G401.6 (cell line): ENCODE measurements around the gene STRA6.

Experiments used
- FAIRE-seq: peaks from 2 replicates; lab custom pipeline; 2012; peaks lifted over from hg19 to GRCh38; lab: Jason Lieb, UNC

Gene STRA6, protein sequence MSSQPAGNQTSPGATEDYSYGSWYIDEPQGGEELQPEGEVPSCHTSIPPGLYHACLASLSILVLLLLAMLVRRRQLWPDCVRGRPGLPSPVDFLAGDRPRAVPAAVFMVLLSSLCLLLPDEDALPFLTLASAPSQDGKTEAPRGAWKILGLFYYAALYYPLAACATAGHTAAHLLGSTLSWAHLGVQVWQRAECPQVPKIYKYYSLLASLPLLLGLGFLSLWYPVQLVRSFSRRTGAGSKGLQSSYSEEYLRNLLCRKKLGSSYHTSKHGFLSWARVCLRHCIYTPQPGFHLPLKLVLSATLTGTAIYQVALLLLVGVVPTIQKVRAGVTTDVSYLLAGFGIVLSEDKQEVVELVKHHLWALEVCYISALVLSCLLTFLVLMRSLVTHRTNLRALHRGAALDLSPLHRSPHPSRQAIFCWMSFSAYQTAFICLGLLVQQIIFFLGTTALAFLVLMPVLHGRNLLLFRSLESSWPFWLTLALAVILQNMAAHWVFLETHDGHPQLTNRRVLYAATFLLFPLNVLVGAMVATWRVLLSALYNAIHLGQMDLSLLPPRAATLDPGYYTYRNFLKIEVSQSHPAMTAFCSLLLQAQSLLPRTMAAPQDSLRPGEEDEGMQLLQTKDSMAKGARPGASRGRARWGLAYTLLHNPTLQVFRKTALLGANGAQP

DNA sequence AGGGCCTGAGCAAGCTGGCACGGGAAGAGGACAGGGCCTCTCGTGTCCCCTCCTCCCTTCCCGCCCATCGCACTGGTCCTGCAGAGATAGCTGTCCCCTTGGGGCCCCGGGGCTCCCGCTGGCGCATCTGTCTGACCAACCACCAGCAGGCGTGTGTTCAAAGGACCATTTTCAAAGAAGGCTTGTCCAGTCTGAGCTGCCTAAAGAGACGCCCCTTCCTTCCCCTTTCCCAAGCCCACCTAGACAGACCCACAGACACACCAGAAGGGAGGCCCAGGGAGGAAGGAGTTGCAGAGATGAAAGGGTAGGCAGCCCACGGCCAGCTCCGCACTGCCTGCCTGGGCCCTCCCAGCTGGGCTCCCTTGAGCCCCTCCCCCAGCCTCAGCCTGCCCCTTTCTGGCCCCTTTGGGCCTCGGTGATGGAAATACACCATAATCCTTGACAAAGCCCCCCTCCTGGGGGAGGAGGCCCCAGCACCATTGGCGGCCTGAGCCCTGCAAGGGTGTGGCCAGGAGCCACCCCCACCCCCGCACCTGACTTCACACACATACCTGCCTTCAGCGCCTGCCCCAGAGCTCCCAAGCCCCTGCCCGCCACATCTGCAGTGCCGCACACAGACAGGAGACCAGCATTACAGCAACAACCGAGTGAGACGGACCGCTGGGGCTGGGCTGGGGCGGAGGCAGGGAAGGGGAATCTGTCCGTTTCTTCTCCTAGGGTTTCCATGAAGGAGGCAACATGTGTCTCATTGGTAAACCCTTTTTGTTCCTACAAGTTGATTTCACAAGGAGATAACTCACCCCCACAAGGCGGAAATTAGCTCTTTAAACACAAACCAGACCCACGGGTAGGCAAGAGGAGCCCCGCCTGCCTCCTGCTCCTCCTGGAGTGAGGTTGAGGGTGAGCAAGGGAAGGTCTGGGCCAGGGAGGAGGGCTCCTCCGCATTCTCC, at the start of gene STRA6:
Gene STRA6, minus strand, starts transcription at position 336 of the 950 bp plus-strand sequence. CDS start 520 bp downstream, outside the sequence.
- FAIRE-seq = no peak

DNA sequence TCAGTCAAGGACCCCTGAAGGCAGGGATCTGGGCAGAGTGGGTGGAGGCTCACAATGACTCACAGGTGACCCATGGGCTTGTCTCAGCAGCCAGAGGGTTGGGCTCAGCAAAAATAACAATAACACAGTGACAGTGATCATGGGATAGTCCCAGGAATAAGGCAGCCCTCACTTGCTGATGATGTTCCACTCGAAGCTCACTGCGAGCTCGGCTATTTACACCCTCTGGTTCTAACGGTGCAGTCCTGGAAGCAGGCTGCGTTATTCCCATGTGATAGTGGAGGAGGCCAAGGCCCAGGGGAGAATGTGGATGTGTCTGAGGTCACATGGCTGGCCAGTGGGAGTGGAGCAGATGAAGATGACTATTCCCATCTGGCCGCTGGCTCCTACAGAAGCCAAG, 49.7 kb upstream of the STRA6 start:
- FAIRE-seq = no peak

DNA sequence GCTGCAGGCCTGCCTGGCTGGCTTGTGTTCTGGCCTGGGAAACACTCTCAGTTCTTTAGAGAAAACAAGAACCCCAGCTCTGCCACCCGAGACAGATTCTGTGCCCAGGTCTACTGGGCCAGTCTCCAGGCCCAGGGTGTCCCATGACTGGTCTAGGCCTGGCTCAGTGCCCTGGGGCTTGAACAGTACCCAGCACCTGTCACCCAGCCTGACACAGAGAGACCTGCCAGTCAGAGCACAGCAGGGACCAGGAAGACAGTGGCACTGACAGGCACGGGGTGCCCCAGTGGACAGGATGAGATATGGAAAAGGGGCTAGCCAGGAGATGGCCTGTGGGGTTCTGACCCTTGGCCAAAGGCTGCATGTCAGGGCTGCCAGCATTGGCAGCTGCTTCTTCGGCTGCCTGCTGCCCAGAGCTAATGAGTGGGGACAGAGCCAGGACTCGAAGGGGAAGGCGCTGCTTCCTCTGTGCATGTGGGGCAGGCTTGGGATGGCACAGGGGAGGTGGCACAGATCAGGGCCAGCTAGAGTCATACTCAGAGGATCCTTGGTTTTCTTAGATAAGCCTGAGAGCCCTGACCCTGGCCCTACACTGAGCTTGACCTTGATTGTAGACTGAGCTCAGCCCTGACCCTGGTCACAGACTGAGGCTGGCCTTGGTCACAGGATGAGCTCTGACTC, 48.7 kb upstream of the STRA6 start:
- no peak for FAIRE-seq

DNA sequence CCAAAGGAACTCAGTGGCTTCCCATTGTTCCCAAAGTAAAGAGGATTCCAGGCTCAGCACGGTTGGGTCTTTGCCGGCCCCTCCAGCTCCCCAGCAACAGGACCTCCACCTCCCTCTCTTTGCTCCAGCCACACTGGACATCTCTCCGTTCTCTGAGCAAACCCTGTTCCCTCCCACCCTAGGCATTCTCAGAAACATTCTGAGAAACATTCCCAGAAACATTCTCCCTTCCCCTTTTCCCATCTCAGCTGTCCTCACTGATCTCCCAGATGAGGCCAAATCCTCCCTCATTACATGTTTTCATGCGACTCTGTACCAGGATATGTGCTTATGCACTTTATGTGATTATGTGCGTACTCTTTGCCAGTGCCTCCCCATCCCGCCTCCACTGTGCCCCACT, 47.7 kb upstream of the STRA6 start:
- FAIRE-seq = no peak

DNA sequence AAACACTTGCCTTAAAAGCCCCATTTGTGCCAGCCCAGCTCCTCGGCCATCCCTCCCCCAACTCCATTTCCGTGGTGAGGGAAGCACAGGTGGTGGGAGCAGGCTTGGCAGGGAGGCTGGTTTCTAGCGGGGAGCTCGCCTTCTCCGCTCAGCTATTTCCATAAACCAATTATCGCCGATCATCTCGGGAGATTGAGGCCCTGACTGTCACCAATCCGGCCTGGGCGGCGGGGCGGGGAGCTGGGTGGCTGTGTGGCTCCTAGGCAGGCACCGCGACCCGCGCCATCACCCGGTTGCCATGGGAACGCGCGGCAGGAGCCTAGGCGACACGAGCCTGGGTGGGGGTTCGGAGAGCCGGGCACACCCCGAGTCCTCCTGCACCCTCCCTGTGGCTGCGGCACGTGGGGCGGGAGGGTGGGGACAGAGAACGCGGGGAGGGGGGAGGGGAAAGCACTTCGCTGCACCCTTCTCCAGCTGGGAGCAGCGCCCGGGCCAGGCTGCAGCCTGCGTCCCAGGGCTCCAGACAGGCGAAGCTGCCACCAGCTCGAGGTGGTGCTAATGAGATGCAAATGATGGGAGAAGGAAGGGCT, 42.9 kb upstream of the STRA6 start:
- no peak for FAIRE-seq

DNA sequence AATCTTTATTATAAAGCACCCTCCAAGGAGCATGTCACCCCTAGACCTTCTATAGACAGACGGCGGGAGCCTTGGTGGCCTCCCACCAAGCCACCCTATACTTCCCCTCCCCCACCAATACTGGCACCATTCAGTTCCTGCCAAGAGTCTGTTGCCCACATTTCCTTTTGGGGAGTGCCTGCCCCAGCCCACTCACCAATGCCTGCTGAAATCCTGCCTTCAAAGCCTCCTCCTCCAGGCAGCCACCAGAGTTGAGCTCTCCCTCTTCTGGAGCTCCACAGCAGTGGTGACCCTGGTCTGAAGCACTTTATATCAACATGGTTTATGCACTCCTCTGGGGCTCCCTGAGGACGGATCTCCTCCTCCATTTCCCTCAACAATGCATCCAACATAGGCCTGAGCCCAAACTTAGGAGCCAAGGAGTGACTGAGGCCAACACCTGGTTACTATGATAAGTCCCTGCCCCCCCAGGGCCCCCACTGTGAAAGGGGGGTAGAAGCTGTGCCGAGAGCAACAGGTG, 42.3 kb upstream of the STRA6 start:
- no peak for FAIRE-seq

DNA sequence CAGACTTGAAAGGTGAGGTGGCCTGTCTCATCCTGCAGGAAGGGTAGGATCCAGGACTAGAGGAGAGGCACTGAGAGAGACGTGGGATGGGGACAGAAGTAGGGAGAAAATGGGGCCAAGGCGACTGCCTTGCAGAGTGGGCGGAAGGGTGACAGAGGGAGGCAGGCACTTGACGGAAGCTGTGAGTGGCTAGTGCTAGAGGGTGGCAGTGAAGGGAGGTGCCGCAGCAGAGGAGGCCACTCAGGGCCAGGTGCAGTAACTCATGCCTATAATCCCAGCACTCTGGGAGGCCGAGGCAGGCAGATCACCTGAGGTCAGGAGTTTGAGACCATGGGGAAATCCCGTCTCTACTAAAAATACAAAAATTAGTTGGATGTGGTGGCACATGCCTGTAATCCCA, 40.8 kb upstream of the STRA6 start:
- FAIRE-seq = no peak

DNA sequence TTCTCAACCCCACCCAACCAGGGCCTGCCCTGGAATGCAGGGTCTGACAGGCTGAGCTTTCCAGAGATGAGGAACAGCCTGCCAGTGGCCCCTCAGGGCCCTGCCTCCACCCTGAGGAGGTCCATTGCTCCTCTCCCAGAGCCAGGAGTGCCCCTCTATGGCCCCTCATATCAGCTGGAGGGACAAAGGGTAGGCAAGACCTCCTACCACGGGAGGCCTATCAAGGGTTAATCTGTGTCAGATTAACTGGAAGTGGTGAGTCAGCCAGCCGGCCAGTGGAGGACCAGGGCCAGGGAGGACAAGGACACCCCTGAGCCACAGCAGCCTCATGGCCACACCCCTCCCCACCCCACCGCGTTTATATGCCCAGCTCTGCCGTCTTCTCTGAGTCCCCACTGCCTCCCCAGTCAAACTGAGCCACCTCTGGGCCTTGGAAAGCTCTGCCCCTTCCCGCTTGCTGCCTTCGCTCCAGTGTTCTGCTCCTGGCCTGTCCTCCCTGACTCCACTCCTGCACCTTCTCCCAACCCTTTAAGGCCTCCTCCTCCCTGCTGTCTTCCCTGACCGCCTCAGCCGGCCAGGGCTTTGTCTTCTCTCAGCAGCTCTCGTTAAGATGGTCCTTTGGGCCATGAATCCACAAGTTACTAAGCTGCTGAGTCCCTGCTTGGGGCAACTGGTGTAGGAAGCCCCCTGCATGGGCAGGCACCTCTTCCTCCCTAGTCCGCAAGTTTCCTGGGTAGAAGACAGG, 40.0 kb upstream of the STRA6 start:
- FAIRE-seq = no peak

DNA sequence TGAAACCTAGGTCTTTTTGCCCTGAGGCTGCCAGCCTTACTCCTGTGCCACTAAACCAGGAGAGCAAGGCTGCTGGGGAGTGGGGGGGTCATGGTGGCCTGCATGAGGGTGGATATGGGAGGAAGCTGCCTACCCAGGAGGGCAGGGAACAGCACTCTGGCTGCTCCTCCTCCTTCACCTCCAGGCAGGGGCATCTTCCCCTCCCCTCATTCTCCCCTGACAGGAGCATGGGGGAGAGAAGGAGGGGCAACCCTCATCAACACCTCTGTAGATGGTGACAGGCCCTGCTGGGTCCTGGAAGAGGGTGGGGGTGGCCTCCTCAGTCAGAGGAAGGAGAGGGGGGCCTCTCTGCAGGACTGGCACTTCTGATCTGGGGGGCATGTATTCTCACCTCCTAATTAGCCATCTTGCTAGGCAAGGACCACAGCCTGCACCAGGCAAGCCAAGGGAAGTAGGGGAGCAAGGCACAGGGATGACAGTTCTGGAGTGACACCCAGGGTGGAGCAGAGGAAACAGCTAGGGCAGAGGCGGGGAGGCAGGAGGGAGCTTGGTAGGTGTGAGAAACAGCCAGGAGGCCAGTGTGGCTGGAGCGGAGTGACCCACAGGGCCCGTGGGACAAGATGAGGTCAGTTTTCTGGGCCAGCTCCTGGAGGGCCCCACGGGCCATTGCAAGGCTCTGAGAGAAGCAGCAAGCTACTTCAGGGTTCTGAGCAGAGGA, 38.5 kb upstream of the STRA6 start:
- FAIRE-seq = no peak

DNA sequence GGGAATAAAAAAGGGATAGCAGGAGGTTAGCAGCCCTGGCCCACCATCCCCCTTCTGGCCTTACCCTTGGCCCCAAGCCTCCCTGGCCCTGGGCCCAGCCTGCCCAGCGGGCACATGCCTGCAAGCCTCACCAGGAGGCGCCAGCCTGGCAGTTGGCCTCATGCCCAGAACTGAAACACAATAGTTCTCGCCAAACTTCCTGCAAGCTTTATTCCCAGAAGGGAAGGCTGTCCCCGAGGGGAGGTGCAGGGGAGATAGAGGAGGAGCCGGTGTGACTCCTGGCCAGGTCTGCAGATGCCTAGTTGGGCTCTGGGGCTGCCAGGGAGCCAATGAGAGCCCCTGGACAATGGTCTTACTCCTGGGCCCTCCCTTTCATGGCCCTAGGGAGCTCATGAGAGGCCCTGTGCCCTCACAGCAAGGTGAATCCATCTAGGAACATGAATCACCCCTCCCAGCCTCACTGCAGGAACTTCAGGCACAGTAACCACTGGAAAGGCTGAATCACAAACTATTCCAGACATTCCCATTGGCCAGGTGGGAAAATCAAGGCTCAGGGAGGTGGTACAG, 37.5 kb upstream of the STRA6 start:
- no peak for FAIRE-seq

DNA sequence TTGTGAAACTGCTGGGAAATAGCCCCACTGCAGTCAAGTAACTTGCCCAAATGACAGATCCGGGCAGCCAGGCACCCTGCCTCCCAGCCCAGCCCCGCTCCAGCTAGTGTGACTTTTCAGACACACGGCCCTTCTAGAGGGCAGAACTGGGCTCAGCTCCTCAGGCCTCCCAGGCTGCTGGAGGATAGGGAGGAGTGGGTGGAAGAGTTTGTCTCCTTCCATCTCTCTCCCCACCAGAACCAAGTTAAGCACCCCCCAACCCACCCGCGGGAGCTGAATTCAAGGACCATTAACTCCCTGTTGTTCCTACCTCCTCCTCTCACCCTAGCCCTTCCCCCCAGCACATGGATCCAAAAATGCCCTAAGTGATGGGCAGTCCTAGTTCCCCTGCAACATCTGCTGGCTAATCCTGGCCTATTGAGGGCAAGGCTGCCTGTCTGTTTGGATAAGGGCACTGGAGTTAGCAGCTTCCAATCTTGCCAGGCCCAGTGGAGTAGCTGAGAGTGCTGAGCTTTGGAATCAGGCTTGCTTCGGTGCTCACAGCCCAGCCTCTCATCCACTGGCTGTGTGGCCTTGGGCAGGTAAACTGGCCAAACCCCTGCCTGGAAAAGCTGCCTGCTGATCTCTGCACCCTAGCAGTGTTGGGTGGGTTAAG, 36.6 kb upstream of the STRA6 start:
- FAIRE-seq = no peak

DNA sequence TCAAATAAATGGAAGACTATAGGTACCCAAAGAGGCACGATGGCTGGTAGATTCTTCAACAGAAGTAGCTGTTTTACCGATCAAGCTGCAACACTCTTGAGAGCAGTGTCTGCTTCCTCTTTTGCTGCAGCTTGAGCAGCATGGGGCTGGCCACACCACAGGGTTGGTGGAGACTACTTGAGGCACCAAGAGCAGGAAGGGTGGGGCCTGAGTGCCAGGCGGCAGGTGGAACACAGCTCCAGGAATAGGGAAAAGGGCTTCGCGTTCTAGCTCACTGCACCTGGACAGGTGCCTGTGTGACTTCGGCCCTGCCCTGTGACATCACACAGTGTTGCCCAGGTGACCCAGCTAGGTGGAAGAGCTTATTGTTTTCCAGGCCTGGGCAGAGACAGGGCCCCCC, 33.4 kb upstream of the STRA6 start, which contains the start of gene CCDC33:
Gene CCDC33, plus strand, starts transcription at position 365 of the 400 bp plus-strand sequence. CDS start 394 bp downstream, outside the sequence.
- no peak for FAIRE-seq

DNA sequence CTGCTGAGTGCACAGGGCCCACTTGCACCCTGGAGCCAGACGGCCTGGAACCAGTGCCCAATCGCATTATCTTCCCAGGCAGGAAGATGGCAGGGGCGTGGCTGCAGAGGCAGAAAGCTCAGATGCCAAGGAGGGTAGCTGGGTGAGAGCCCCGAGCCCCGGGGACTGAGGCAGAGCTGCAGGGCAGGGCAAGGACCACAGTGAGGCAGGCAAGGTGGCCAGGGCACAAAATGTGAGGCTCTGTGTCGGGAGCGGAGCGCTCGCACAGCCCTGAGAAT, 31.9 kb upstream of the STRA6 start:
- FAIRE-seq = no peak

DNA sequence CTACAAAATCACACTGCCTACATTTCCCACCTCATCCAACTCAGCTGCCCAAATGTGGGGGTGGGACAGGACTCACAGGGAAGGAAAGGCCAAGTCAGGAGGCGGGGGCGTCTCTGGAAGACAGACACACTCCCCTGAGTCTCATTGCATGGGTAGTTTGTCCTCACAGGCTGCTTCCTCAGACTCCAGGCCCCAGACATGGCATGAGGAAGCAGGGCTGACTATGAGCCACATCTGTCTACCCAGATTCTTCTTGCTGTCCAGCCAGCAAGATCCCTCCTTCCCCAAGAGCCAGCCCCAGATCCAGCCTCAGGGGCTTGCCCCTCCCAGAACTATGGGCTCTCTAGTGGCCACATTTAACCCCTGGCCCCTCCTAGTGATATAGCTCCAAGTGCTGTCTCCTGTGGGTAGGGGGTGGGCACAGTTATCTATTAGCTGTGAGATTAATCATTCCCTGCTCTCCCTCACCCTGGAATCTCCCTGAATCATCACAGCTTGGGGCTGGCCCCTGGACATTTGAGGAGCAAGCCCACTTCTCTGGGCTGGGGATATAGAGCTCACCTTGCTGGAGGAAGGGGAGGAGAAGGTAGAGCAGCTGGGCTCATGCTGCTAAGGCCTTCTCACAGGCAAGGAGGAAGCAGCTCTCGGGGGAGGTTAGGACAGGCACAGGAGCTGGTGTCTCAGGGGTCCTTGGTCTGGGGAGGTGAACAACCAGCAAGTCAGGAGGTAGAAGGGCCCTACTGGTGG, 31.4 kb upstream of the STRA6 start:
- FAIRE-seq = no peak

DNA sequence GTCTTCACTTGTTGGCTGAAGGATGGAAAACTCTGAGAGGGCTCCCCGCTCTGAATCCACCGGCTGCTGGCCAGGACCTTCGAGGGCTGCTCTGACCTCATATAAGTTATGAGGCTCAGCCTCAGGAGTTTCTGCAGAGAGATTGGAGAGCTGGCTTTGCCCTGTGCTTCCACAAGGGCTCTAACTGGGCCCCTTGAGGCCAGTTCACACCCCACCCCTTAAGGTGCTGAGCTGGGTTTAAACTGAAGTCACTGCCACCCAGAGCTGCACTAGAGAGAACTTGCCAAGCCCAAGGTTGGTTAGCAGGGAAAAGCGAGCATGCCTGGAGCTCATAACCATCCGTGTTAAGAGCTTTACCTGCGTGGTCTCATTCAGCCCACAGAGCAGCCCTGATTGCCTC, 30.8 kb upstream of the STRA6 start:
- no peak for FAIRE-seq

DNA sequence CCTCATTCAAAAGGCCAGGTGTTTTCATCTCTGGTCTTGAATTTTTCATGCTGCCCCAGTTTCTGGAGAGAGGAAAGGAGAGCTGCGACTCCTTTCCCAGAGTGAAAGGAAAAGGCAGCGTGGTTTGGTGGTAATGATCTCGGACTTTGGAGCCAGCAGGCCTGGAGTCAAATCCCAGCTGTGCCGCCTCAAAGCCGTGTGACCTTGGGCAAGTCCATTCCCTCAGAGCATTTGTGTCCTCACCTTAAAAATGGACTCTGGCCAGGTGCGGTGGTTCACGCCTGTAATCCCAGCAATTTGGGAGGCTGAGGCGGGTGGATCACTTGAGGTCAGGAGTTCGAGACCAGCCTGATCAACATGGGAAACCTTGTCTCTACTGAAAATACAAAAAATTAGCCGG, 28.9 kb upstream of the STRA6 start:
- no peak for FAIRE-seq

DNA sequence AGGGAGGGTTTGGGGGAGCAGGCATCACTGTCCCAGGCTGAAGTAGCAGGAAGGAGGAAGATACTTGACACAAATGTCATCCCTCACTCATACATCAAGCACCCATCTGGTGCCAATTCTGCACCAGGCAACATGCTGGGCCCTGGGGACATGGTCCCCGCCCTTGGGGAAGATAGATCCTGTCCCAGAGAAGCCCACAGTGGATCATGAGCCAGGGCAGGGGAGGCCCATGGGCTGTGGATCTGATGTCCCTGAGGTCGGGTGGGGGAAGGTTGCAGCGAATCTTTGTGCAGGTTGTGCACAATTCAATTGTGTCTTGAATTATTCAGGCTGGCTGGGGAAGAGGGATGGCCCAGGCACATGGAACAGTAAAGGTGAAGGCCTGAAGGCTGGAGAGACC, 27.1 kb upstream of the STRA6 start:
- FAIRE-seq = no peak

DNA sequence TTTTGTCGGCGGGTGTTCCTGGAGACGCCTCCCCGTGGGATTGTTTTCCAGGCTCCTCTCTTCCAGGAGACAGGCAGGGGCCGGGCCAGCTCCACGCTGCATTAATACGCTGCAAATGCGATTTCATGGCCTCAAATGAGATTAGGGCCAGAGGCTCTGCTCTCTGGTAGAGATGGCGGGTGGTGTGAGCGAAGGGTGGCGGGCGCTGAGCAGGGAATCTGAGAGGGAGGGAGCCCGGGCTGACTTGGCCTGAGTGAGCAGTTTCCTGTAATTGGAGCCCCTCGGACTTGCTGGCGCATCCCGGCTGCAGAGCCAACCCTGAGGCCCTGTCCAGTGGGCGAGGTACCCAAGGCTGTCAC, 26.1 kb upstream of the STRA6 start:
- no peak for FAIRE-seq
